H9 (cell line): ENCODE results near the gene MARCHF9. TPM values are rescaled to one million over a fixed set of nuclear protein-coding genes. Genes with fewer than 3 reads are reported as not detected.

Experiments
- DNase-seq: peaks from one replicate; pipeline ENCODE4 v3.0.0-alpha.2; 2017
- H2AFZ ChIP-seq: one replicate; pipeline ENCODE4 v1.6.1; 2013; ENCODE audit warnings: mild to moderate bottlenecking, low read length, control low read depth, moderate library complexity
- H2AK5ac ChIP-seq: 2 replicates; pipeline ENCODE4 v1.6.1; 2013; ENCODE audit warnings: low read length, control low read depth, mixed read lengths; ENCODE audit not compliant: insufficient read length
- H2BK120ac ChIP-seq: one replicate; pipeline ENCODE4 v1.6.1; 2013; ENCODE audit warnings: low read depth, mild to moderate bottlenecking, low read length, control low read depth, inconsistent platforms; ENCODE audit not compliant: poor library complexity, severe bottlenecking
- H2BK12ac ChIP-seq: 2 replicates; pipeline ENCODE4 v1.6.1; 2013; ENCODE audit warnings: low read length, control low read depth, mixed read lengths, low read depth; ENCODE audit not compliant: insufficient read length
- H2BK15ac ChIP-seq: 2 replicates; pipeline ENCODE4 v1.6.1; 2013; ENCODE audit warnings: low read depth, low read length, control low read depth
- H2BK20ac ChIP-seq: one replicate; pipeline ENCODE4 v1.6.1; 2013; ENCODE audit warnings: low read depth, mild to moderate bottlenecking, low read length, control low read depth, inconsistent platforms; ENCODE audit not compliant: poor library complexity, severe bottlenecking
- H2BK5ac ChIP-seq: 2 replicates; pipeline ENCODE4 v1.6.1; 2013; ENCODE audit warnings: low read length, control low read depth, mixed read lengths; ENCODE audit not compliant: insufficient read length
- H3K14ac ChIP-seq: 2 replicates; pipeline ENCODE4 v1.6.1; 2013; ENCODE audit warnings: low read length, control low read depth; ENCODE audit not compliant: insufficient read depth
- H3K18ac ChIP-seq: 2 replicates; pipeline ENCODE4 v1.6.1; 2013; ENCODE audit warnings: low read depth, mild to moderate bottlenecking, mixed read lengths, low read length, control low read depth; ENCODE audit not compliant: insufficient read length
- H3K23ac ChIP-seq: 2 replicates; pipeline ENCODE4 v1.6.1; 2013; ENCODE audit warnings: low read length, control low read depth, mixed read lengths, low read depth; ENCODE audit not compliant: insufficient read length
- H3K23me2 ChIP-seq: 2 replicates; pipeline ENCODE4 v1.6.1; 2013; ENCODE audit warnings: low read depth, mild to moderate bottlenecking, mixed read lengths, low read length, control low read depth; ENCODE audit not compliant: insufficient read length, poor library complexity, severe bottlenecking
- H3K27ac ChIP-seq: 2 replicates; pipeline ENCODE4 v1.5.1; 2013; ENCODE audit warnings: low read length, control low read depth, mixed read lengths, low read depth; ENCODE audit not compliant: insufficient read length
- H3K27me3 ChIP-seq: 2 replicates; pipeline ENCODE4 v1.6.1; 2013; ENCODE audit warnings: low read length, control low read depth, inconsistent platforms; ENCODE audit not compliant: insufficient read depth
- H3K4ac ChIP-seq: 2 replicates; pipeline ENCODE4 v1.6.1; 2013; ENCODE audit warnings: low read depth, mild to moderate bottlenecking, control low read depth, inconsistent platforms, low read length, moderate library complexity
- H3K4me1 ChIP-seq: 2 replicates; pipeline ENCODE4 v1.6.1; 2013; ENCODE audit warnings: low read length, control low read depth, inconsistent platforms; ENCODE audit not compliant: insufficient read depth
- H3K4me2 ChIP-seq: 2 replicates; pipeline ENCODE4 v1.6.1; 2013; ENCODE audit warnings: low read length, control low read depth, mixed read lengths; ENCODE audit not compliant: insufficient read length, insufficient read depth
- H3K56ac ChIP-seq: 2 replicates; pipeline ENCODE4 v1.6.1; 2013; ENCODE audit warnings: low read depth, mild to moderate bottlenecking, mixed read lengths, low read length, control low read depth; ENCODE audit not compliant: insufficient read length
- H3K79me1 ChIP-seq: 2 replicates; pipeline ENCODE4 v1.6.1; 2013; ENCODE audit warnings: low read depth, mild to moderate bottlenecking, moderate library complexity, low read length, control low read depth, inconsistent platforms; ENCODE audit not compliant: insufficient read depth, poor library complexity, severe bottlenecking
- H3K79me2 ChIP-seq: 2 replicates; pipeline ENCODE4 v1.6.1; 2013; ENCODE audit warnings: low read length, control low read depth, inconsistent platforms; ENCODE audit not compliant: insufficient read depth
- H3K9ac ChIP-seq: 2 replicates; pipeline ENCODE4 v1.6.1; 2013; ENCODE audit warnings: low read length, control low read depth, mixed read lengths; ENCODE audit not compliant: insufficient read length; ENCODE audit errors: extremely low read depth
- H3K9me3 ChIP-seq: one replicate; pipeline ENCODE4 v1.6.1; 2013; ENCODE audit warnings: low read depth, low read length, inconsistent platforms; ENCODE audit not compliant: control insufficient read depth
- H3T11ph ChIP-seq: one replicate; pipeline ENCODE4 v1.6.1; 2013; ENCODE audit warnings: mild to moderate bottlenecking, low read length, control low read depth, inconsistent platforms
- H4K20me1 ChIP-seq: one replicate; pipeline ENCODE4 v1.6.1; 2013; ENCODE audit not compliant: control insufficient read depth, insufficient read length, insufficient read depth
- H4K5ac ChIP-seq: 2 replicates; pipeline ENCODE4 v1.6.1; 2013; ENCODE audit warnings: low read depth, mild to moderate bottlenecking, mixed read lengths, low read length, control low read depth; ENCODE audit not compliant: insufficient read length
- H4K8ac ChIP-seq: replicated peaks from 2 replicates; pipeline ENCODE4 v1.6.1; 2013; ENCODE audit warnings: low read length, control low read depth, mixed read lengths, low read depth; ENCODE audit not compliant: insufficient read length
- H4K91ac ChIP-seq: 2 replicates; pipeline ENCODE4 v1.6.1; 2013; ENCODE audit warnings: low read depth, mild to moderate bottlenecking, moderate library complexity, mixed read lengths, low read length, control low read depth; ENCODE audit not compliant: insufficient read length
- H3K27ac Mint-ChIP-seq, 3 experiments: 2 replicates in 2 of 3; 3 replicates in 1 of 3; pipeline ENCODE4 v1.8.0; 2020 to 2021; ENCODE audit warnings: mixed read lengths in 3 of 3, mild to moderate bottlenecking in 1 of 3, moderate library complexity in 1 of 3
- H3K27me3 Mint-ChIP-seq: 2 replicates; pipeline ENCODE4 v1.8.0; 2021; ENCODE audit warnings: low read depth, mild to moderate bottlenecking, moderate library complexity, mixed read lengths
- H3K36me3 Mint-ChIP-seq, 3 experiments: 2 replicates in 2 of 3; 3 replicates in 1 of 3; pipeline ENCODE4 v1.8.0; 2020 to 2021; ENCODE audit warnings: low read depth in 3 of 3, mixed read lengths in 3 of 3; ENCODE audit not compliant: insufficient read depth in 1 of 3
- H3K4me1 Mint-ChIP-seq, 2 experiments: 2 replicates each; pipeline ENCODE4 v1.8.0; 2020; ENCODE audit warnings: mixed read lengths in 2 of 2
- H3K4me3 Mint-ChIP-seq, 2 experiments: 2 replicates in 1 of 2; 3 replicates in 1 of 2; pipeline ENCODE4 v1.8.0; 2020 to 2021; ENCODE audit warnings: mild to moderate bottlenecking in 2 of 2, mixed read lengths in 2 of 2, moderate library complexity in 1 of 2
- H3K9me3 Mint-ChIP-seq, 2 experiments: 2 replicates in 1 of 2; 3 replicates in 1 of 2; pipeline ENCODE4 v1.8.0; 2020; ENCODE audit warnings: mild to moderate bottlenecking in 2 of 2, mixed read lengths in 2 of 2, moderate library complexity in 1 of 2
- WGBS: extraction: QIAGEN DNeasy Blood & Tissue Kit; methylation state at CpG from one replicate; pipeline ENCODE4 v1.1.7; 2013; ENCODE audit warnings: missing lambda C conversion rate, low lambda C conversion rate, mixed read lengths; ENCODE audit not compliant: insufficient read length; ENCODE audit errors: extremely low coverage; 5-methylcytosine and 5-hydroxymethylcytosine counted together
- total RNA-seq: library from RNA; stranded (reverse); gene quantifications from 2 replicates; pipeline ENCODE4 v1.2.1, GENCODE V29; 2021
- TF ChIP-seq, protein P1 (sequence below): fragments of 200-600 bp; sonication (generic); conservative IDR thresholded peaks from 3 replicates; pipeline ENCODE4 v1.8.0; 2021; ENCODE audit warnings: antibody characterized with exemption, mild to moderate bottlenecking

The MARCHF9 gene
- total RNA-seq, 1 experiment from 2014 or later = 20.5 TPM

DNA sequence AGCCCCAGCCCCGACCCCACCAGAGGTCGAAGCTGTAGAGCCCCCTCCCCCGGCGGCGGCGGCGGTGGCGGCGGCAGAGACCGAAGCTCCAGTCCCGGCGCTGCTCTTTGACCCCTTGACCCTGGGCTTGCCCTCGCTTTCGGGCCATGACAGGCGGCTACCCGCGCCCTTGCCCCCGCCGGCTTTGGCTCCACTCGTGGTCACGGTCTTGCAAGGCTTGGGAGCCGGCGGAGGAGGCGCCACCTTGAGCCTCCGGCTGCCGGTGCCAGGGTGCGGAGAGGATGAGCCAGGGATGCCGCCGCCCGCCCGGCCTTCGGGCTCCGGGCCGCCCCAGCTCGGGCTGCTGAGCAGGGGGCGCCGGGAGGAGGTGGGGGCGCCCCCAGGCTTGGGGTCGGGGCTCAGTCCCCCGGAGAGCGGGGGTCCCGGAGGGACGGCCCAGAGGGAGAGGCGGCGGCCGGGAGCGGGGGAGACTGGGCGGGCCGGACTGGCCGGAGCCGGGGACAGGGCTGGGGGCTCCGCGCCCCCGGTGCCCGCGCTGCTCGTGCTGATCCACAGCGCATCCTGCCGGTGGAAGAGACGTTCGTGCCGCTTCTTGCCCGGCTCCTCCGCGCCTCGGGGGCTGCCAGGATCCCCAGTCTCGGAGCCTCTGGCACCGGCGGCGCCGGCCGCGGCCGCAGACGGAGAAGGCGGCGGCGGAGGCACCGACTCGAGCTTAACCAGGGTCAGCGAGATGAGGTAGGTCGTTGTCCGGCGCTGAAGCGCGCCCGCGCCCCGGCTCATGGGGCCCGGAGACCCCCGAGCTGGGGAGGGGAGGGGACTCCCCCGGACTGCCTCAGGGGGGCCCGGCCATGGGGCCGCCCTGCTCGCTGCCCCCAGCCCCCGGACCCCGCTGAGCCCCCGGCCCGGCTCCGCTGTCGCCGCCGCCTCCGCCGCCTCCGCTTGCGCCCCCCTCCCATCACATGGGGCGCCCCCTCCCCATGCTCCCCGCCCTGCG lies 17.1 kb upstream of the MARCHF9 start:
- peaks cover 26 to 37% of the 10 kb centered on the region in 2 experiments for H3K4me1 Mint-ChIP-seq
- no peaks in the 10 kb centered on the region; a peak in 1 of 5 replicates for H3K9me3 Mint-ChIP-seq
- Histone ChIP-seq H3K9ac (no peak overlapping the region), H2AFZ (no peak overlapping the region), H3K4me1 (peaks cover 2% of the 10 kb centered on the region; the same call in 1 of the 2 replicates), H3K27me3 (peaks cover 60% of the 10 kb centered on the region), H4K8ac (no peak overlapping the region), H2AK5ac (no peak overlapping the region), H3K79me2 (no peaks in the 10 kb centered on the region), H2BK5ac (no peak overlapping the region), H3K18ac (no peak overlapping the region), H3K23me2 (peaks cover 16% of the 10 kb centered on the region), H2BK20ac (no peak overlapping the region), H3K14ac (no peak overlapping the region), H3K56ac (no peak overlapping the region), H2BK120ac (no peak overlapping the region), H3K79me1 (no peaks in the 10 kb centered on the region), H4K5ac (no peak overlapping the region), H3K27ac (no peak overlapping the region), H2BK15ac (no peak overlapping the region), H3K9me3 (no peaks in the 10 kb centered on the region), H2BK12ac (no peak overlapping the region), H3K4ac (no peak overlapping the region), H4K91ac (no peak overlapping the region), H4K20me1 (peaks cover 2% of the 10 kb centered on the region), H3K4me2 (peak overlapping the region; percentile 49), H3T11ph (no peak overlapping the region), H3K23ac (no peak overlapping the region)
- no peaks in the 10 kb centered on the region; a peak in 1 of 7 replicates for H3K36me3 Mint-ChIP-seq
- WGBS = no CpG with 5 or more reads among the region's 110 CpGs
- H3K27ac Mint-ChIP-seq = no peak overlapping the region
- peak overlapping the region; percentile 59 to 84; a peak in 4 of 5 replicates for H3K4me3 Mint-ChIP-seq
- peak; percentile 56 for DNase-seq
- peaks cover 93% of the 10 kb centered on the region for H3K27me3 Mint-ChIP-seq
- TF ChIP-seq, protein P1, sequence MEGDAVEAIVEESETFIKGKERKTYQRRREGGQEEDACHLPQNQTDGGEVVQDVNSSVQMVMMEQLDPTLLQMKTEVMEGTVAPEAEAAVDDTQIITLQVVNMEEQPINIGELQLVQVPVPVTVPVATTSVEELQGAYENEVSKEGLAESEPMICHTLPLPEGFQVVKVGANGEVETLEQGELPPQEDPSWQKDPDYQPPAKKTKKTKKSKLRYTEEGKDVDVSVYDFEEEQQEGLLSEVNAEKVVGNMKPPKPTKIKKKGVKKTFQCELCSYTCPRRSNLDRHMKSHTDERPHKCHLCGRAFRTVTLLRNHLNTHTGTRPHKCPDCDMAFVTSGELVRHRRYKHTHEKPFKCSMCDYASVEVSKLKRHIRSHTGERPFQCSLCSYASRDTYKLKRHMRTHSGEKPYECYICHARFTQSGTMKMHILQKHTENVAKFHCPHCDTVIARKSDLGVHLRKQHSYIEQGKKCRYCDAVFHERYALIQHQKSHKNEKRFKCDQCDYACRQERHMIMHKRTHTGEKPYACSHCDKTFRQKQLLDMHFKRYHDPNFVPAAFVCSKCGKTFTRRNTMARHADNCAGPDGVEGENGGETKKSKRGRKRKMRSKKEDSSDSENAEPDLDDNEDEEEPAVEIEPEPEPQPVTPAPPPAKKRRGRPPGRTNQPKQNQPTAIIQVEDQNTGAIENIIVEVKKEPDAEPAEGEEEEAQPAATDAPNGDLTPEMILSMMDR = peak; percentile 49
